Hepatocyte (in vitro differentiated cells): Measurements from ENCODE around the gene CCDC137.

Experiments
- CTCF ChIP-seq: fragments of 200-600 bp; sonication (generic); IDR thresholded peaks from 2 replicates; pipeline ENCODE4 v1.5.1; 2016; ENCODE audit warnings: antibody characterized with exemption, mild to moderate bottlenecking; ENCODE audit not compliant: poor library complexity
- EZH2 ChIP-seq: fragments of 200-600 bp; sonication (generic); IDR thresholded peaks from 2 replicates; pipeline ENCODE4 v1.6.1; 2016; ENCODE audit warnings: antibody characterized with exemption, mild to moderate bottlenecking, borderline replicate concordance

GRCh38 chr17:81693509-81694210 lies 27.1 kb downstream of the CCDC137 start:
- TF ChIP-seq CTCF (no peak), EZH2 (no peak)
